H1 (cell line): ENCODE results near the gene WNT7A. TPM values are rescaled to one million over a fixed set of nuclear protein-coding genes. Genes with fewer than 3 reads are reported as not detected.

Experiments
- CTCF ChIA-PET: fragments of 300-600 bp; sonication (Branson Sonifier 250); formaldehyde crosslinking; loops from one replicate; lab custom pipeline; 2021; ENCODE audit not compliant: partially characterized antibody; lab: Charles Lee
- POLR2A ChIA-PET: fragments of 300-600 bp; sonication (Branson Sonifier 250); formaldehyde crosslinking; loops from one replicate; lab custom pipeline; 2021; ENCODE audit warnings: inconsistent platforms; ENCODE audit not compliant: partially characterized antibody; lab: Charles Lee
- DNase-seq, 2 experiments: peaks; one replicate each; pipeline versions ENCODE4 v3.0.0 to v3.0.0-alpha.2; 2010 to 2022; ENCODE audit warnings: low spot score in 2 of 2, low read depth in 1 of 2, mixed read lengths in 1 of 2
- FAIRE-seq: peaks from 2 replicates; lab custom pipeline; 2011; peaks lifted over from hg19 to GRCh38; lab: Jason Lieb, UNC
- H2AFZ ChIP-seq: 2 replicates; pipeline ENCODE4 v1.8.1; 2012; ENCODE audit warnings: low read length, inconsistent platforms
- H2AK5ac ChIP-seq: 2 replicates; pipeline ENCODE4 v1.6.1; 2013; ENCODE audit warnings: low read depth, low read length
- H2BK120ac ChIP-seq: replicated peaks from 2 replicates; pipeline ENCODE3; 2013; ENCODE audit warnings: low read depth, low read length, inconsistent platforms
- H2BK12ac ChIP-seq: 2 replicates; pipeline ENCODE4 v1.6.1; 2013; ENCODE audit warnings: low read depth, low read length
- H2BK15ac ChIP-seq: 2 replicates; pipeline ENCODE4 v1.6.1; 2013; ENCODE audit warnings: low read length
- H2BK20ac ChIP-seq: 2 replicates; pipeline ENCODE4 v1.6.1; 2013; ENCODE audit warnings: low read length
- H2BK5ac ChIP-seq: 2 replicates; pipeline ENCODE4 v1.6.1; 2013; ENCODE audit warnings: low read depth, low read length
- H3K14ac ChIP-seq: 2 replicates; pipeline ENCODE4 v1.6.1; 2013; ENCODE audit warnings: inconsistent platforms; ENCODE audit not compliant: insufficient read length
- H3K18ac ChIP-seq: 2 replicates; pipeline ENCODE4 v1.6.1; 2013; ENCODE audit warnings: low read length; ENCODE audit errors: extremely low read depth
- H3K23ac ChIP-seq: 2 replicates; pipeline ENCODE4 v1.6.1; 2013; ENCODE audit warnings: inconsistent platforms; ENCODE audit not compliant: insufficient read length
- H3K23me2 ChIP-seq: 2 replicates; pipeline ENCODE4 v1.6.1; 2013; ENCODE audit warnings: low read depth, low read length
- H3K27ac ChIP-seq: 2 replicates; pipeline ENCODE4 v1.6.1; 2011; ENCODE audit warnings: low read depth, low read length, inconsistent platforms
- H3K27me3 ChIP-seq, 4 experiments: replicated peaks in 1 of 4; 1 replicate in 1 of 4; 2 replicates in 3 of 4; pipeline versions ENCODE4 v1.6.1 to v1.8.1; 2011 to 2013; ENCODE audit warnings: low read length in 3 of 4, mild to moderate bottlenecking in 3 of 4, inconsistent platforms in 2 of 4, mixed read lengths in 2 of 4, moderate library complexity in 1 of 4; ENCODE audit not compliant: control insufficient read depth in 3 of 4, insufficient read depth in 3 of 4; ENCODE audit errors: extremely low read depth in 1 of 4
- H3K36me3 ChIP-seq, 4 experiments: 2 replicates each; pipeline versions ENCODE4 v1.6.1 to v1.8.1; 2011 to 2013; ENCODE audit warnings: mild to moderate bottlenecking in 4 of 4, low read length in 3 of 4, moderate library complexity in 2 of 4, control low read depth in 1 of 4, inconsistent platforms in 1 of 4; ENCODE audit not compliant: insufficient read depth in 4 of 4, control insufficient read depth in 2 of 4
- H3K4ac ChIP-seq: replicated peaks from 2 replicates; pipeline ENCODE3; 2013; ENCODE audit warnings: low read length, low read depth, mixed read lengths, inconsistent platforms; ENCODE audit not compliant: insufficient read length
- H3K4me1 ChIP-seq, 4 experiments: replicated peaks in 1 of 4; 1 replicate in 1 of 4; 2 replicates in 3 of 4; pipeline versions ENCODE4 v1.6.1 to v1.8.1; 2011 to 2013; ENCODE audit warnings: low read length in 3 of 4, inconsistent platforms in 2 of 4, mixed read lengths in 1 of 4; ENCODE audit not compliant: insufficient read depth in 4 of 4, control insufficient read depth in 3 of 4
- H3K4me2 ChIP-seq, 2 experiments: 2 replicates each; pipeline versions ENCODE4 v1.6.1 to v1.8.1; 2011 to 2013; ENCODE audit warnings: low read depth in 2 of 2, low read length in 2 of 2, control low read depth in 1 of 2, inconsistent platforms in 1 of 2, mild to moderate bottlenecking in 1 of 2; ENCODE audit not compliant: insufficient read depth in 1 of 2
- H3K4me3 ChIP-seq, 4 experiments: fragments of 200-600, 300-600 bp in 1 of 4; sonication (generic), shearing (Covaris generic), sonication (Bioruptor Twin) in 1 of 4; 2 replicates each; pipeline versions ENCODE4 v1.5.1 to v1.8.1; 2011 to 2016; ENCODE audit warnings: low read length in 4 of 4, low read depth in 3 of 4, control low read depth in 2 of 4, inconsistent platforms in 2 of 4, mild to moderate bottlenecking in 2 of 4, mixed read lengths in 1 of 4, moderate library complexity in 1 of 4; ENCODE audit not compliant: insufficient read depth in 2 of 4; ENCODE audit errors: extremely low read depth in 1 of 4
- H3K56ac ChIP-seq: replicated peaks from 2 replicates; pipeline ENCODE3; 2013; ENCODE audit warnings: low read depth, mild to moderate bottlenecking, mixed read lengths, low read length, inconsistent platforms; ENCODE audit not compliant: insufficient read length
- H3K79me1 ChIP-seq: 2 replicates; pipeline ENCODE4 v1.6.1; 2013; ENCODE audit warnings: low read depth, low read length, control low read depth
- H3K79me2 ChIP-seq, 2 experiments: 2 replicates each; pipeline versions ENCODE4 v1.6.1 to v1.8.1; 2012 to 2013; ENCODE audit warnings: low read length in 2 of 2, mild to moderate bottlenecking in 2 of 2, inconsistent platforms in 1 of 2; ENCODE audit not compliant: insufficient read depth in 2 of 2, control insufficient read depth in 1 of 2
- H3K9ac ChIP-seq, 4 experiments: replicated peaks in 1 of 4; 1 replicate in 1 of 4; 2 replicates in 3 of 4; pipeline versions ENCODE4 v1.6.1 to v1.8.1; 2011 to 2013; ENCODE audit warnings: low read depth in 3 of 4, low read length in 3 of 4, control low read depth in 2 of 4, mild to moderate bottlenecking in 2 of 4, moderate library complexity in 2 of 4, inconsistent platforms in 1 of 4; ENCODE audit errors: extremely low read depth in 1 of 4
- H3K9me3 ChIP-seq, 2 experiments: 2 replicates each; pipeline versions ENCODE4 v1.6.1 to v1.8.1; 2012 to 2013; ENCODE audit warnings: mild to moderate bottlenecking in 2 of 2, moderate library complexity in 2 of 2, control low read depth in 1 of 2, inconsistent platforms in 1 of 2, low read depth in 1 of 2, low read length in 1 of 2, mixed read lengths in 1 of 2; ENCODE audit not compliant: insufficient read depth in 2 of 2
- H4K20me1 ChIP-seq, 2 experiments: replicated peaks in 1 of 2; 2 replicates each; pipeline versions ENCODE3 to v1.8.1; 2011 to 2013; ENCODE audit warnings: inconsistent platforms in 2 of 2, low read length in 2 of 2, mild to moderate bottlenecking in 1 of 2; ENCODE audit not compliant: insufficient read depth in 2 of 2, control insufficient read depth in 1 of 2
- H4K5ac ChIP-seq: 2 replicates; pipeline ENCODE4 v1.6.1; 2013; ENCODE audit warnings: low read length, low read depth, mixed read lengths, inconsistent platforms; ENCODE audit not compliant: insufficient read length
- H4K8ac ChIP-seq: 2 replicates; pipeline ENCODE4 v1.8.0; 2013; ENCODE audit warnings: mild to moderate bottlenecking, moderate library complexity, low read length, inconsistent platforms; ENCODE audit not compliant: insufficient read depth; ENCODE audit errors: extremely low read depth
- H4K91ac ChIP-seq: replicated peaks from 2 replicates; pipeline ENCODE3; 2013; ENCODE audit warnings: low read length, mixed read lengths, inconsistent platforms; ENCODE audit not compliant: insufficient read length
- CBX8 ChIP-seq: fragments of 300-800, 300-1000 bp; sonication (generic); IDR thresholded peaks from 2 replicates; pipeline ENCODE4 v1.7.1; 2016; ENCODE audit warnings: low read depth, low read length, borderline replicate concordance
- CTBP2 ChIP-seq: IDR thresholded peaks from 2 replicates; pipeline ENCODE4 v1.7.0; 2011; ENCODE audit warnings: borderline replicate concordance, mild to moderate bottlenecking, moderate library complexity, mixed read lengths, low read length; ENCODE audit not compliant: insufficient read depth, insufficient read length
- CTCF ChIP-seq, 3 experiments: IDR thresholded peaks; 1 replicate in 2 of 3; 2 replicates in 1 of 3; pipeline versions ENCODE4 v1.5.1 to v1.6.1; 2011; ENCODE audit warnings: low read length in 3 of 3, mild to moderate bottlenecking in 3 of 3, inconsistent platforms in 2 of 3, low read depth in 1 of 3, moderate library complexity in 1 of 3; ENCODE audit not compliant: insufficient read depth in 1 of 3; ENCODE audit errors: control extremely low read depth in 1 of 3
- FOSL1 ChIP-seq: IDR thresholded peaks from 2 replicates; pipeline ENCODE4 v1.6.1; 2011; ENCODE audit warnings: mild to moderate bottlenecking, low read depth, low read length, moderate library complexity; ENCODE audit not compliant: insufficient read depth
- GTF2F1 ChIP-seq: IDR thresholded peaks from 2 replicates; pipeline ENCODE4 v1.6.1; 2012; ENCODE audit warnings: low read depth, low read length, improper control_type of control experiment, borderline replicate concordance
- HDAC6 ChIP-seq: IDR thresholded peaks from one replicate; pipeline ENCODE4 v1.7.1; 2012; ENCODE audit warnings: low read depth, mild to moderate bottlenecking, inconsistent platforms, low read length, moderate library complexity
- RAD21 ChIP-seq, 2 experiments: IDR thresholded peaks in 1 of 2; conservative IDR thresholded peaks in 1 of 2; 2 replicates each; pipeline ENCODE4 v1.6.1; 2011; ENCODE audit warnings: low read depth in 2 of 2, low read length in 2 of 2, improper control_type of control experiment in 1 of 2, inconsistent platforms in 1 of 2, mild to moderate bottlenecking in 1 of 2, moderate library complexity in 1 of 2
- SP2 ChIP-seq: IDR thresholded peaks from 2 replicates; pipeline ENCODE4 v1.6.1; 2012; ENCODE audit warnings: mild to moderate bottlenecking, low read length, inconsistent platforms
- SP4 ChIP-seq: IDR thresholded peaks from 2 replicates; pipeline ENCODE4 v1.6.1; 2012; ENCODE audit warnings: low read length, inconsistent platforms
- TCF12 ChIP-seq: IDR thresholded peaks from 2 replicates; pipeline ENCODE4 v1.6.1; 2011; ENCODE audit warnings: low read depth, mild to moderate bottlenecking, low read length
- YY1 ChIP-seq: IDR thresholded peaks from 2 replicates; pipeline ENCODE4 v1.6.1; 2011; ENCODE audit warnings: low read depth, mild to moderate bottlenecking, low read length
- WGBS, 2 experiments: shearing (Covaris generic) in 1 of 2; methylation state at CpG; one replicate each; pipeline versions ENCODE4 v1.1.6 to v1.1.7; 2013 to 2015; ENCODE audit warnings: low lambda C conversion rate in 2 of 2, mixed read lengths in 2 of 2, inconsistent platforms in 1 of 2, low coverage in 1 of 2, missing lambda C conversion rate in 1 of 2; ENCODE audit not compliant: insufficient replicate concordance in 2 of 2, insufficient coverage in 1 of 2, insufficient read length in 1 of 2; ENCODE audit errors: extremely low coverage in 1 of 2, missing lambda C conversion rate in 1 of 2; 5-methylcytosine and 5-hydroxymethylcytosine counted together
- polyA plus RNA-seq, 7 experiments: library from polyadenylated mRNA; depleted of rRNA in 3 of 7; stranded (reverse) in 5 of 7; unstranded in 2 of 7; fragments of >200 nt in 5 of 7; fragments of 200-250 nt in 2 of 7; gene quantifications; 1 replicate in 5 of 7; 2 replicates in 1 of 7; 4 replicates in 1 of 7; pipeline versions ENCODE4 v1.2.1 to v1.2.3, GENCODE V29; 2011 to 2013; ENCODE audit warnings: missing spikeins in 2 of 7, mixed read lengths in 2 of 7
- total RNA-seq: library from RNA; stranded (reverse); fragmentation: NEBNext Ultra II Directional; extraction: Animal tissue kit (Norgen Biotek cat#: 25700); gene quantifications from 2 replicates; pipeline ENCODE4 v1.2.1, GENCODE V29; 2021

WNT7A gene
- total and polyA plus RNA-seq, 2 of the 8 experiments (the other 6 are each of a cell fraction or from before 2014, with no cell fraction given) = 0.02 TPM; not detected in 1

GRCh38 chr3:13827699-13828098, 52.2 kb downstream of the WNT7A start:
- Histone ChIP-seq H2BK12ac (no peak overlapping the region), H3K79me2 (no peaks in the 10 kb centered on the region), H2BK20ac (no peak overlapping the region), H3K14ac (no peak overlapping the region), H3K27me3 (no peaks in the 10 kb centered on the region), H3K4me3 (no peak overlapping the region), H3K23ac (no peak overlapping the region), H2AK5ac (no peak overlapping the region), H3K18ac (no peak overlapping the region), H4K91ac (no peak overlapping the region), H2BK15ac (no peak overlapping the region), H3K23me2 (no peaks in the 10 kb centered on the region; the same call in 1 of the 2 replicates), H3K27ac (no peak overlapping the region), H3K36me3 (no peaks in the 10 kb centered on the region), H2BK5ac (no peak overlapping the region), H3K9ac (no peak overlapping the region), H3K9me3 (no peaks in the 10 kb centered on the region), H3K4ac (no peak overlapping the region), H3K56ac (no peak overlapping the region), H4K20me1 (no peaks in the 10 kb centered on the region), H3K4me1 (peaks cover 0 to 2% (median 0%) of the 10 kb centered on the region in 4 experiments; a peak in 1 of 7 replicates), H2BK120ac (no peak overlapping the region), H4K8ac (no peak overlapping the region), H3K4me2 (no peak overlapping the region), H2AFZ (no peak overlapping the region), H3K79me1 (no peaks in the 10 kb centered on the region), H4K5ac (no peak overlapping the region)
- ChIA-PET POLR2A (no interaction called here), CTCF (interaction anchor here (0.6 to 3.3 kb wide), 7 partner anchors 9 to 170 kb away, joined by 3 to 21 read pairs (median 4); partner anchors contain the start of gene WNT7A)
- 91% methylated on average over 7 of the region's 7 CpGs; no CpG with 5 or more reads in 1 of the 2 experiments for WGBS, 2 experiments
- no peak for DNase-seq
- no peak for FAIRE-seq
- no peak for TF ChIP-seq CTBP2
- no peak for TF ChIP-seq TCF12
- TF ChIP-seq HDAC6 = no peak
- TF ChIP-seq CTCF (IDR thresholded peaks at IDR 0.05; ENCODE audit: control extremely low read depth in 1 of 3, insufficient read depth in 1 of 3, low read depth in 1 of 3, low read length in 3 of 3) = no peak
- TF ChIP-seq FOSL1 = no peak
- no peak for TF ChIP-seq SP4
- TF ChIP-seq RAD21 (IDR thresholded peaks at IDR 0.05 in 1 of 2, conservative IDR thresholded peaks at IDR 0.05 in 1 of 2; ENCODE audit: low read depth in 2 of 2, low read length in 2 of 2) = no peak
- TF ChIP-seq YY1 = no peak
- no peak for TF ChIP-seq CBX8
- no peak for TF ChIP-seq SP2
- TF ChIP-seq GTF2F1 = no peak
